NCI-H1048 (cell line): ENCODE data around the gene LPGAT1.
"Not testable (repeated sequence)": the region's sequence is repeated elsewhere in the genome, so short reads cannot be mapped to it uniquely, and the experiment has no call there.

Experiments used
- DNase-seq: peaks from one replicate; lab custom pipeline; 2025; lab: John Stamatoyannopoulos, UW

Gene LPGAT1

DNA sequence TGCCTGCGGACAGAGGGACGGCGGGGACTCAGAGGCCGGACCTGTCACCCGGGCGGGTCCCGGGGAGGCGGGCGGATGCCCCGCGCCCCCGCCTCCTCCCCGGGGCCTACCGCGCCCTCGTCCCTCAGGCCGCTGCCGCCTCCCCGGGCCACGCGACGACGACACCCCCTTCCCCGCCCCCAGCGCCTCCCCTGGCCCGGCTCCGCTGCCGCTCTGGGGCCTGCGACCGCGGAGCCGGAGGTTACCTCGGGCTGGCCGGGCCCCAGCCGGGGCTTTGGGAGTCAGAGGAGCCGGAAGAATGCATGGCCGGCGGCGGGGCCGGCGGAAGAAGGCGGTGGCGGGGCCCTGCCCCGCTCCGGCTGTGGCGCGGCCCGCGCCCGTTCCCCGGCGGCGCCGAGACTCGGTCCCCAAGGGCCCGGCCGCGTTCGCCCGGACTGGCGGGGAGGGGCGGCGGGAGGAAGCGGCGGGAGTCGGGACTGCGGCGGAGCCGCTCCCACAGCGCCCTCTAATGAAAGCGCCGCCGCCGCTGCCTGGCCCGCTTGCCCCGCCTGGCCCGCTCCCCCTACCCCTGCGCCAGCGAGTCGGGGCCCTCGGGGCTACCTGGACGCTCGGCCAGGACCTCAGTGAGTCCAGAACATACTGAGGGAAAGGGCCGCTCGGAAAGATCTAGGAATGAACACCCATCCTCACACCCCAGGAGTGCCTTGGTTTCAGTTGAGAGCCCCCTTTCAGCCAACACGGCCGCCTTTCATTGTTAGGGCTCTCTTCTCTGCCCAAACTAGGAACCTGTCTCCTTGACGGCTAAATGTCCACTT lies at the start of gene LPGAT1:
LPGAT1 (minus strand) TSS at position 436 of the 815 bp plus-strand sequence. CDS start 1,467 bp downstream, outside the sequence.
- DNase-seq, result peak; percentile 50

GRCh38 chr1:211879475-211879874 lies 48.9 kb upstream of the LPGAT1 start:
- no peak for DNase-seq

- DNase-seq, result no peak
Measured at GRCh38 chr1:211876851-211877590, 46.5 kb upstream of the LPGAT1 start.

- no peak for DNase-seq
Measured at GRCh38 chr1:211875541-211875940, 45.0 kb upstream of the LPGAT1 start.

GRCh38 chr1:211874521-211875347 lies 44.2 kb upstream of the LPGAT1 start:
- DNase-seq, result no peak

GRCh38 chr1:211873731-211874130 lies 43.2 kb upstream of the LPGAT1 start:
- DNase-seq, result not testable (repeated sequence)

DNA sequence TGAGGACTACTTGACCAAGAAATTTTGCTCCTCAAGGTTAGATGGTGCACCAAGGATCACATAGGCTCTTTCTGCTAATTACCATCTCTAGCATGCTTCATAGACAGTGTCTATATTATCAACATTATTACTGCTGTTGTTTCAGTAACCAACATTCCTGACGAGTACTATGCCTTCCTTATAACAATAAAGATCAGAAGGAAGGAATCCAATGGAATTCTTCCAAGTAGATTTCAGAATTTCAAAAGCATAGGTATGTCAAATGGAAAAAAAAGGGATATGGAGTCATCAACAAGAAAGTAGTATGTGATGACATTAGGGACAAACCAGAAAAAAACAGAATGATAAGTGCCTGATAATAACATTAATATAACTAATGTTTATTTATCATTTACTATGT lies 39.6 kb upstream of the LPGAT1 start:
- no peak for DNase-seq

GRCh38 chr1:211865180-211865579 lies 34.6 kb upstream of the LPGAT1 start:
- DNase-seq, result no peak

GRCh38 chr1:211859405-211859804 lies 28.8 kb upstream of the LPGAT1 start:
- no peak for DNase-seq

DNA sequence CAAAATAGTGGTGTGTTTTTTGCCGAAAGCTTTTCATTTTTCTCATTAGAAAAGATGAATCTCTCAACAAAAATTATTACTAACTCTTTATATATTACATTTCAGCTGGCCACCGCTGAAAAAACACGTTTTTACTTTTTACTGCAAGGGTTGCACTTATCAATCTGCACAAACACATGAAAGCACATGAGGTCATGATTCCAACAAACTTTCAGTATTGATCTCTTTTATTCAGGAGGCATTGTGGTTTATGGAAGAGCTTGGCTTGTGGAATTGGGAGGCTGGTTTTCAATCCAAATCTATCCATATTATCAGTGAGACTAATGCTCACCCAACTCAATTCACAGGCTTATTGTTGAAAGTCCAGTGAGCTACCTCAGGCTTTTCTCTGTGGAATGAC lies 20.6 kb upstream of the LPGAT1 start:
- DNase-seq, result no peak

DNA sequence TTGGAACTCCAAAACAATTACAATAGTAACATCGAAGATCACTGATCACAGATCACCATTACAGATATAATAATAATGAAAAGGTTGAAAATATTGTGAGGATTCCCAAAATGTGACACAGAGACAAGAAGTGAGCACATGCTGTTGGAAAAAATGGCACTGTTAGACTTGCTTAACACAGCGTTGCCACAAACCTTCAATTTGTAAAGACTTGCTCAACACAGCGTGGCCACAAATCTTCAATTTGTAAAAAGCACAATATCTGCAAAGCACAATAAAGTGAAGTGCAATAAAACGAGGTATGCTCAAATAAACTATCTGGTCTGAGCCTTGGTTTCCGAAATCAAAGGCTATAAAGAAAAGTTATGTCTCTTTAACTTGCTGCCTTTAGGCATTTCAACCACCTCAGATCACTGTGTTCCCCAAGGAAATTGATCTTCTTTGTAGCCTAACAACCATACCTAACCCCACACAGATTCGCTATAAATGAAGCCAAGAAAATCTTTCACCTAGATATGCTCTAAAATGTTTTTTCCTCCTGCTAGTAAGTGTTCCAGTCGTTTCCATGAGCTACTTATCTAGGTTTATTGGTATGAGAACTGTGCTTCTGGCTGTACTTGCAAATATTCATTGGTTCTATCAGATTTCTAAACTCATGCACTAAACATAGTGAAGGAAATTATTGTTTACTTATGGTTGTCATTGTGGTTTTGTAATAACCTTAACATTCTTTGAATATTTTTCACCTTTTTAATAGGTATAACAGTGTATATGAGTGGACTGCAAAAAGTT lies 13.1 kb upstream of the LPGAT1 start:
- DNase-seq, result no peak

DNA sequence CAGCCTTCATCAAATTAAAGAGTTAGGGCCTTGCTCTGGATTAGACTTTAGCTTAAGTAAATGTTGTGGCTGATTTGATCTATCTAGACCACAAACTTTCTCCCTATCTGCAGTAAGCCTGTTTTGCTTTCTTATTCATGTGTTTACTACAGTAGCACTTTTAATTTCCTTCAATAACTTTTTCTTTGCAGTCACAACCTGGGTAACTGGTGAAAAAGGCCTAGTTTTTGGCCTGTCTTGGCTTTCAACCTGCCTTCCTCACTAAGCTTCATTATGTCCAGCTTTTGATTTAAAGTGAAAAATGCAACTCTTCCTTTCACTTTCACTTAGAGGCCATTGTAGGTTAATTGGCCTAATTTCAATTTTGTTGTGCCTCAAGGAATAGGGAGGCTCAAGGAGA lies 12.5 kb upstream of the LPGAT1 start:
- no peak for DNase-seq

DNA sequence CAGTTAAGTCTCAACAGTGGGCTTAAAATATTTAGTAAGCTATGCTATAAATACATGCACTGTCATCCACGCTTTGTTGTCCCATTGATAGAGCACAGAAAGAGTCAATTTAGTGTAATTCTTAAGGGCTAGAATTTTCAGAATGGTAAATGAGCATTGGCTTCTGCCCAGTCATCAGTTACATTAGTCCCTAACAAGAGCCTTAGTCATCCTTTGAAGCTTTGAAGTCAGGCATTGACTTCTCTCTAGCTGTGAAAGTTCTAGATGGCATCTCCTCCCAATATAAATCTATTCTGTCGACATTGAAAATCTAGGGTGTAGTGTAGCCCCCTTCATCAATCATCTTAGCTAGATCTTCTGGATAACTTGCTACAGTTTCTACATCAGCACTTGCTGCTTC lies 12.0 kb upstream of the LPGAT1 start:
- no peak for DNase-seq

DNA sequence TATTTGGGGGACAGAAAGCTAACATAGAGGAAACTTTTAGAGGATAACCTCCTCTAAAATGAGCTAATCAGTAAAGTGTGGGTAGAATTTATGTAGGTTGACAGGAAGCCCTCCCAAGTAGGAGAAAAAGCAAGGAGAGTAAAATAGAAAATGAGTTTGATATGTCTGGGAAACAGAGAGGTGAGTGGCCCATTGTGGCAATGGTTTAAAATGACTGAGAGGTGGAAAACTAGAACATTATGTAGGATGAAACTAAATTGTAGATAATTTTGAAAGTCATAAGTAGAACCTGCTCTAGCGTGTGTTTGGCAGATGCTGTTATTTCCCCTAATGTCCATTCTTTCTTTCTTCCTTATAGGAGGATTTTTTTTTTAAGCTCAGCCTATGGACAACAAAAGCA lies 8.5 kb upstream of the LPGAT1 start:
- no peak for DNase-seq

DNA sequence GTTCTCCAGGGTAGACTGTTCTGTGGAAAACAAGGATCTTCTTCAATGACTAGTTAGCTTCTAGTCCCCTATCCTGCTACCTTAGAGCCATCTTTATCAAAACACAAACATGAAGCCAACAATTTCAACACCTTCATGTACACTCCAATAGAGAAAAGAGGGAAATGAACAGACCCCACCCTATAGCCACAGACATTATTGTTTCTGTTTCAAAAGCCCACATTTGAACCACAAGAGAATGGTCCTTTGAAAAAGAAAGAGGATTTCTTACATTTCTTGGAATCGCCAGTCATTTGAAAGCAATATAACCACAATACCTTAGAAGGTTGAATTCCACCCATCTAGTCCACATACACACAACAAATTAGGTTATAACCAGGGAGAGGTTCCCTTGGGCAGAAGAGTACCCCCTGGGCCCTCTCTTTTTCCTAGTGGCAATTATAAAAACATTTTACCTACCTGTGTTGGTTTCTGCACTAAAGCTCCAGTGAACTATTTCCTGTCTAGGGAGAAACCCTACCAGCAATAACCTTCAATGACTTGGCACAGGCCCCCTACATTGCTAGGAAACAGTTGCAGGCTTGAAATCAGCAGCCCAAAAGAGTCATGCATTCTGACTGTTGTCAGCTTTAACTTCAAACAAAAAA lies 2.7 kb upstream of the LPGAT1 start:
- no peak for DNase-seq

GRCh38 chr1:211832661-211833060 lies 2.1 kb upstream of the LPGAT1 start:
- no peak for DNase-seq

GRCh38 chr1:211831558-211832323 lies 1.2 kb upstream of the LPGAT1 start:
- no peak for DNase-seq

DNA sequence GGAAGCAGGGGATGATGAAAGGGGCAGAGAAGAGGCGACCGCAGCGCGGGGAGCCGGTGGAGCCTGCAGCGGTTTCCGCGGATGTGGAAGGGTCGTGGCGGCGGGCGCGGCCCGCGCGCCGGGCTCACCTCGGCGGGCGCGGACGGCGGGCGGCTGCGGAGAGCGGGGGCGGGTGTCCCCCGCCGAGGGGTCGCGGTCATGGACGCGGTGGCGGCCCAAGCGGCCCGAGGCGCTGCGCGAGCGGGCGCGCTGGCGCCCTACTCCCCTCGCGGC lies 572 bp downstream of the LPGAT1 start:
- DNase-seq, result no peak

DNA sequence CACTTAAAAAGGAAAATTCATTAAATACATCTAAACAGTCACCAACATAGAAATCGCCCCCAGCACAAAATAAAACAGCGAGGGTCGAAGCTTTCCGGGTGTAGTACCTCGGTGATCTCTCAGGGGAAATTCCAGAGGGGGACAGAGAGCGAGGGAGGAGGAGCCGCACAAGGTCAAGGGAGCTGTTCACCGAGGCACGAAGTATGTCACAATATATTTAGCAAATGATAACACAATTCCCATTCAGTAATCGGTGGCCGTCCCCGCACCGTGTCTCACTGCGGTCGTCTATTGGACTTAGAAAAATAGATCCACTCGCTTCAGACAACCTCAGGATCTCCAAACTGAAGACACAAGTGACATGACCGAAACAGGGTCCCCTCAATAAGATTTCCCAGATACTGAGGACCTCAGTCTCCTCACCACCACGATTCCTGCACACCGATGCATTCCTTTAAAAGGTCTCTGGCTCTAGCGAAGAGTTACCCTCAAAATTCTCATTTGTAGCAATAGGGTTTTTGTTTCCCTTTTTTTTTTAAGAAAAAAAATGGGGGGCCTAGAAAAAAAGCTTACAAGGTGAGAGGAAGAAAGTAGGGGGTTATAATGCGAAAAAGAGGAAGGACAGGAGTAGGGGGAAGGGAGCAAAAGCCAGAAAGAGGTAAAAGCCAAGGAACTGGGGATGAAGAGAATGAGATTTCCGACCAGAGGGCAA lies 1.1 kb downstream of the LPGAT1 start:
- DNase-seq, result no peak
